Measurements from ENCODE around the gene USP51.
"Not testable (repeated sequence)": the region's sequence is repeated elsewhere in the genome, so short reads cannot be mapped to it uniquely, and the experiment has no call there.

Gene USP51

GRCh38 chrX:55464050-55464449, 25.6 kb downstream of the USP51 start:
- DNase-seq = not testable (repeated sequence)

GRCh38 chrX:55459926-55460325, 29.7 kb downstream of the USP51 start:
- not testable (repeated sequence) for DNase-seq

- not testable (repeated sequence) for DNase-seq
Measured at GRCh38 chrX:55459426-55459825, 30.2 kb downstream of the USP51 start.

GRCh38 chrX:55455708-55456107, 33.9 kb downstream of the USP51 start:
- not testable (repeated sequence) for DNase-seq

- no peak for DNase-seq
Measured at GRCh38 chrX:55452833-55453124, 36.9 kb downstream of the USP51 start.

- peak; percentile 62 for DNase-seq
Measured at GRCh38 chrX:55451990-55452832, 37.4 kb downstream of the USP51 start, which contains the start of gene MAGEH1. Gene MAGEH1, plus strand, starts transcription at chrX:55452127. Its CDS starts 248 bp downstream, at chrX:55452375.

- no peak for DNase-seq
Measured at GRCh38 chrX:55451626-55451989, 38.0 kb downstream of the USP51 start.

- DNase-seq = no peak
Measured at GRCh38 chrX:55451141-55451540, 38.5 kb downstream of the USP51 start.

- DNase-seq = no peak
Measured at GRCh38 chrX:55450259-55450658, 39.4 kb downstream of the USP51 start.

GRCh38 chrX:55443468-55443867, 46.2 kb downstream of the USP51 start:
- not testable (repeated sequence) for DNase-seq

Data from activated T-cell treated with anti-CD3 and anti-CD28 coated beads for 4 hours (primary cell).